SK-N-SH treated with all-trans-retinoic acid at 6 μM for 48 hours (cell line): ENCODE measurements around the gene L3MBTL1.

ENCODE experiments used
- ZFP3 ChIP-seq: fragments of 250-450 bp; sonication (Bioruptor Pico); IDR thresholded peaks from 2 replicates; pipeline ENCODE4 v1.5.0; 2020; ENCODE audit warnings: mild to moderate bottlenecking, moderate library complexity
- ZNF8 ChIP-seq: fragments of 450-650 bp; formaldehyde crosslinking; IDR thresholded peaks from 2 replicates; pipeline ENCODE4 v1.5.0; 2020; ENCODE audit warnings: mild to moderate bottlenecking, moderate library complexity
- TF ChIP-seq, protein P1 (sequence below): fragments of 250-450 bp; sonication (Bioruptor Pico); IDR thresholded peaks from 2 replicates; pipeline ENCODE4 v1.8.0; 2020; ENCODE audit warnings: mild to moderate bottlenecking, moderate library complexity, borderline replicate concordance

GRCh38 chr20:43571310-43571709 lies 63.8 kb downstream of the L3MBTL1 start:
- TF ChIP-seq ZFP3 (CRISPR knock-in tag): no peak
- TF ChIP-seq, protein P1, sequence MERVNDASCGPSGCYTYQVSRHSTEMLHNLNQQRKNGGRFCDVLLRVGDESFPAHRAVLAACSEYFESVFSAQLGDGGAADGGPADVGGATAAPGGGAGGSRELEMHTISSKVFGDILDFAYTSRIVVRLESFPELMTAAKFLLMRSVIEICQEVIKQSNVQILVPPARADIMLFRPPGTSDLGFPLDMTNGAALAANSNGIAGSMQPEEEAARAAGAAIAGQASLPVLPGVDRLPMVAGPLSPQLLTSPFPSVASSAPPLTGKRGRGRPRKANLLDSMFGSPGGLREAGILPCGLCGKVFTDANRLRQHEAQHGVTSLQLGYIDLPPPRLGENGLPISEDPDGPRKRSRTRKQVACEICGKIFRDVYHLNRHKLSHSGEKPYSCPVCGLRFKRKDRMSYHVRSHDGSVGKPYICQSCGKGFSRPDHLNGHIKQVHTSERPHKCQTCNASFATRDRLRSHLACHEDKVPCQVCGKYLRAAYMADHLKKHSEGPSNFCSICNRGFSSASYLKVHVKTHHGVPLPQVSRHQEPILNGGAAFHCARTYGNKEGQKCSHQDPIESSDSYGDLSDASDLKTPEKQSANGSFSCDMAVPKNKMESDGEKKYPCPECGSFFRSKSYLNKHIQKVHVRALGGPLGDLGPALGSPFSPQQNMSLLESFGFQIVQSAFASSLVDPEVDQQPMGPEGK (CRISPR knock-in tag): no peak
- TF ChIP-seq ZNF8 (CRISPR knock-in tag): no peak
